ENCODE data around the gene GPRC5A.

DNA sequence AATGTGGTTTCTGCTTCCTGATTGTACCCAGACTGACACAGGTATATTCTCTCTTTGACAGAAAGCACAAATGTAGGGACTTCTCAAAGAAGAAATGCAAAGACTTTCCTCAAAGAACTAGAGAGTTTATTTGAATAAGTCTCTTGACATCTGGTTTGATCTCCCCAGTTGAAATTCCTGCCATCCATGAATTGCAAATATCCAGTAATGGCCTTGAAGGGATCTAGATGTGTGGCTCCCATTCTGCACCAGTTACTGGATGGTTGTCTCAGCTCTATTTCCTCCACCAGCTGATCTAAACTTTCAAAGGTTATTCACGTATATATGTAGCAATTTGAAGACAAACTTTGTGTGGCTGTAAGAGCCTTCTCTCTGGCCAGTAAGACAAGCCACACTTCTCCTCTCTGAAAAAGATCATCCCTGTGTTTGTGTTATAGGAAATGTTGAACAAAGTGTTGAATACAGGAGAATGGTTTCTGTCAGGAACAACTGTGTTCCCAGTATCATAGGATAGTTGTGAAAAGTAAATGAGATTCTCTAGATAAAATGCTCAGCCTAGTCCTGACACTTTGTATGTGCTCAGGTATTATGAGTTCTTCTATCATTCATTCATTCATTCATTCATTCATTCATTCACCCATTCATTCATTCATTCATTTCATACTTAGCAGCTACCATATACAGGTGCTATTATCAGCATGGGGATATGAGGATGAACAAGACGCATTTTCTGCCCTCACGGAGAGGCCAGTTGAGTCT is 22.7 kb upstream of the GPRC5A start:
- TF ChIP-seq, protein P1, sequence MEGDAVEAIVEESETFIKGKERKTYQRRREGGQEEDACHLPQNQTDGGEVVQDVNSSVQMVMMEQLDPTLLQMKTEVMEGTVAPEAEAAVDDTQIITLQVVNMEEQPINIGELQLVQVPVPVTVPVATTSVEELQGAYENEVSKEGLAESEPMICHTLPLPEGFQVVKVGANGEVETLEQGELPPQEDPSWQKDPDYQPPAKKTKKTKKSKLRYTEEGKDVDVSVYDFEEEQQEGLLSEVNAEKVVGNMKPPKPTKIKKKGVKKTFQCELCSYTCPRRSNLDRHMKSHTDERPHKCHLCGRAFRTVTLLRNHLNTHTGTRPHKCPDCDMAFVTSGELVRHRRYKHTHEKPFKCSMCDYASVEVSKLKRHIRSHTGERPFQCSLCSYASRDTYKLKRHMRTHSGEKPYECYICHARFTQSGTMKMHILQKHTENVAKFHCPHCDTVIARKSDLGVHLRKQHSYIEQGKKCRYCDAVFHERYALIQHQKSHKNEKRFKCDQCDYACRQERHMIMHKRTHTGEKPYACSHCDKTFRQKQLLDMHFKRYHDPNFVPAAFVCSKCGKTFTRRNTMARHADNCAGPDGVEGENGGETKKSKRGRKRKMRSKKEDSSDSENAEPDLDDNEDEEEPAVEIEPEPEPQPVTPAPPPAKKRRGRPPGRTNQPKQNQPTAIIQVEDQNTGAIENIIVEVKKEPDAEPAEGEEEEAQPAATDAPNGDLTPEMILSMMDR (conservative IDR thresholded peaks at IDR 0.05; ENCODE audit: low read depth, low read length): no peak
- no peak for TF ChIP-seq EZH2 (IDR thresholded peaks at IDR 0.05; ENCODE audit: borderline replicate concordance, low read depth, low read length, poor library complexity, severe bottlenecking)

Data from A673 (cell line).